Testis (tissue), 2 donors: ENCODE results near the gene EIPR1.

Experiments used
- CTCF ChIP-seq, 3 experiments: fragments of 450-650 bp in 2 of 3; fragments of 200-600 bp in 1 of 3; sonication (generic) in 1 of 3; IDR thresholded peaks; one replicate each; pipeline ENCODE4 v1.5.1; 2016 to 2019; ENCODE audit warnings: antibody characterized with exemption in 3 of 3, mild to moderate bottlenecking in 2 of 3, moderate library complexity in 1 of 3
- POLR2A ChIP-seq: fragments of 450-650 bp; IDR thresholded peaks from one replicate; pipeline ENCODE4 v1.6.1; 2017; ENCODE audit warnings: antibody characterized with exemption, mild to moderate bottlenecking, moderate library complexity

GRCh38 chr2:3332133-3332532 is 45.5 kb downstream of the EIPR1 start:
- TF ChIP-seq CTCF (IDR thresholded peaks at IDR 0.05) (no peak), POLR2A (no peak)
